Fibroblast of pulmonary artery (primary cell): ENCODE results near the gene SERP1.

Source experiments
- DNase-seq: peaks from one replicate; pipeline ENCODE4 v3.0.0-alpha.2; 2010; ENCODE audit warnings: low read depth
- H3K4me3 ChIP-seq: replicated peaks from 2 replicates; pipeline ENCODE4 v1.5.1; 2011; ENCODE audit warnings: low read depth, mild to moderate bottlenecking, control low read depth, low read length, moderate library complexity
- CTCF ChIP-seq: IDR thresholded peaks from 2 replicates; pipeline ENCODE4 v1.5.1; 2011; ENCODE audit warnings: mild to moderate bottlenecking, control low read depth, low read length, inconsistent platforms; ENCODE audit errors: missing control alignments

Gene SERP1

GRCh38 chr3:150527464-150528255 is 18.6 kb downstream of the SERP1 start:
- no peak for TF ChIP-seq CTCF
- no peak overlapping the region for H3K4me3 ChIP-seq
- DNase-seq = no peak

- DNase-seq = no peak
- H3K4me3 ChIP-seq = no peak overlapping the region
- no peak for TF ChIP-seq CTCF
These were observed 22.8 kb downstream of the SERP1 start for GRCh38 chr3:150523538-150523937.

- no peak for TF ChIP-seq CTCF
- DNase-seq = no peak
These were observed 24.8 kb downstream of the SERP1 start for GRCh38 chr3:150521463-150521862.

GRCh38 chr3:150520408-150520807 is 25.9 kb downstream of the SERP1 start:
- no peak overlapping the region for H3K4me3 ChIP-seq
- no peak for TF ChIP-seq CTCF
- DNase-seq = no peak

More at GRCh38 chr3:150521463-150521862, 24.8 kb downstream of the SERP1 start:
- no peak overlapping the region for H3K4me3 ChIP-seq

GRCh38 chr3:150519026-150519425 is 27.3 kb downstream of the SERP1 start:
- TF ChIP-seq CTCF = no peak
- no peak overlapping the region for H3K4me3 ChIP-seq
- no peak for DNase-seq

GRCh38 chr3:150515210-150515609 is 31.1 kb downstream of the SERP1 start:
- H3K4me3 ChIP-seq = no peak overlapping the region
- no peak for TF ChIP-seq CTCF
- DNase-seq = peak; percentile 13

GRCh38 chr3:150511122-150511821 is 35.0 kb downstream of the SERP1 start:
- DNase-seq = no peak
- no peak for TF ChIP-seq CTCF
- no peak overlapping the region for H3K4me3 ChIP-seq
